CD14-positive monocyte (primary cell): ENCODE results near the gene TCF4. TPM values are rescaled to one million over a fixed set of nuclear protein-coding genes. Genes with fewer than 3 reads are reported as not detected.

ENCODE experiments used
- DNase-seq, 3 donors: peaks; one replicate each; pipeline ENCODE4 v3.0.0-alpha.2; 2011 to 2022
- H2AFZ ChIP-seq: 2 replicates; pipeline ENCODE4 v1.6.0; 2012; ENCODE audit warnings: mild to moderate bottlenecking, low read depth, low read length, inconsistent platforms; ENCODE audit not compliant: insufficient read depth, poor library complexity, severe bottlenecking
- H3K27ac ChIP-seq, 2 donors: 1 replicate in 1 of 2; 2 replicates in 1 of 2; pipeline ENCODE4 v1.5.1; 2012 to 2013; ENCODE audit warnings: low read length in 2 of 2, control low read depth in 1 of 2, inconsistent platforms in 1 of 2, low read depth in 1 of 2, mild to moderate bottlenecking in 1 of 2
- H3K27me3 ChIP-seq, 2 donors: one replicate each; pipeline versions ENCODE4 v1.6.0 to v1.6.1; 2011 to 2013; ENCODE audit warnings: low read length in 2 of 2; ENCODE audit not compliant: control insufficient read depth in 2 of 2, insufficient read depth in 2 of 2
- H3K36me3 ChIP-seq, 2 donors: replicated peaks in 1 of 2; 1 replicate in 1 of 2; 2 replicates in 1 of 2; pipeline versions ENCODE4 v1.5.1 to v1.6.1; 2012 to 2013; ENCODE audit warnings: low read length in 2 of 2, control low read depth in 1 of 2, inconsistent platforms in 1 of 2, mild to moderate bottlenecking in 1 of 2; ENCODE audit not compliant: insufficient read depth in 2 of 2, control insufficient read depth in 1 of 2
- H3K4me1 ChIP-seq, 2 donors: 1 replicate in 1 of 2; 2 replicates in 1 of 2; pipeline versions ENCODE4 v1.5.1 to v1.6.1; 2012 to 2013; ENCODE audit warnings: low read length in 2 of 2, control low read depth in 1 of 2, inconsistent platforms in 1 of 2, mild to moderate bottlenecking in 1 of 2, moderate library complexity in 1 of 2; ENCODE audit not compliant: insufficient read depth in 2 of 2, control insufficient read depth in 1 of 2
- H3K4me2 ChIP-seq: replicated peaks from 2 replicates; pipeline ENCODE3; 2012; ENCODE audit warnings: low read length, moderate library complexity, mild to moderate bottlenecking; ENCODE audit not compliant: poor library complexity, severe bottlenecking; ENCODE audit errors: extremely low read depth
- H3K4me3 ChIP-seq, 3 experiments: fragments of 200-600 bp in 1 of 3; sonication (generic) in 1 of 3; replicated peaks in 1 of 3; 1 replicate in 2 of 3; 2 replicates in 1 of 3; pipeline ENCODE4 v1.5.1; 2011 to 2013; ENCODE audit warnings: low read length in 3 of 3, mild to moderate bottlenecking in 3 of 3, control low read depth in 2 of 3, low read depth in 2 of 3, inconsistent platforms in 1 of 3, moderate library complexity in 1 of 3
- H3K79me2 ChIP-seq: 2 replicates; pipeline ENCODE4 v1.6.0; 2012; ENCODE audit warnings: mild to moderate bottlenecking, control low read depth, inconsistent platforms, low read length, moderate library complexity; ENCODE audit not compliant: insufficient read depth
- H3K9ac ChIP-seq: 2 replicates; pipeline ENCODE4 v1.6.0; 2017; ENCODE audit warnings: low read length, mild to moderate bottlenecking; ENCODE audit not compliant: insufficient read depth, poor library complexity, severe bottlenecking
- H3K9me3 ChIP-seq, 2 donors: replicated peaks in 1 of 2; 1 replicate in 1 of 2; 2 replicates in 1 of 2; pipeline versions ENCODE4 v1.5.1 to v1.6.1; 2012 to 2013; ENCODE audit warnings: low read length in 2 of 2, control low read depth in 1 of 2; ENCODE audit not compliant: control insufficient read depth in 1 of 2, insufficient read depth in 1 of 2
- H4K20me1 ChIP-seq: 2 replicates; pipeline ENCODE4 v1.6.0; 2012; ENCODE audit warnings: mild to moderate bottlenecking, low read length, control low read depth, moderate library complexity; ENCODE audit not compliant: insufficient read depth
- H3K27ac Mint-ChIP-seq, 7 donors: one replicate each; pipeline ENCODE4 v1.8.0; 2020; ENCODE audit warnings: mild to moderate bottlenecking in 7 of 7, mixed read lengths in 7 of 7, moderate library complexity in 6 of 7, inconsistent platforms in 2 of 7
- H3K27me3 Mint-ChIP-seq, 3 donors: one replicate each; pipeline ENCODE4 v1.8.0; 2021 to 2022; ENCODE audit warnings: low read depth in 3 of 3, mild to moderate bottlenecking in 3 of 3, mixed read lengths in 3 of 3, moderate library complexity in 3 of 3, inconsistent platforms in 1 of 3
- H3K36me3 Mint-ChIP-seq, 2 donors: one replicate each; pipeline ENCODE4 v1.8.0; 2020; ENCODE audit warnings: mixed read lengths in 2 of 2, inconsistent platforms in 1 of 2, mild to moderate bottlenecking in 1 of 2
- H3K4me1 Mint-ChIP-seq: one replicate; pipeline ENCODE4 v1.8.0; 2020; ENCODE audit warnings: mild to moderate bottlenecking, mixed read lengths
- H3K4me3 Mint-ChIP-seq, 2 donors: one replicate each; pipeline ENCODE4 v1.8.0; 2020; ENCODE audit warnings: mild to moderate bottlenecking in 2 of 2, mixed read lengths in 2 of 2, moderate library complexity in 1 of 2
- H3K9me3 Mint-ChIP-seq, 7 donors: one replicate each; pipeline ENCODE4 v1.8.0; 2020 to 2022; ENCODE audit warnings: mixed read lengths in 7 of 7, mild to moderate bottlenecking in 6 of 7, moderate library complexity in 6 of 7, inconsistent platforms in 2 of 7
- CTCF ChIP-seq: fragments of 200-600 bp; IDR thresholded peaks from one replicate; pipeline ENCODE4 v1.8.0; 2022; ENCODE audit warnings: antibody characterized with exemption, mild to moderate bottlenecking
- WGBS: methylation state at CpG from one replicate; pipeline ENCODE4 v1.1.5; 2013; ENCODE audit warnings: missing lambda C conversion rate; ENCODE audit not compliant: insufficient coverage; 5-methylcytosine and 5-hydroxymethylcytosine counted together
- intact Hi-C, 2 donors: fragments of 100-400 bp; cut with micrococcal nuclease; formaldehyde crosslinking; loops; one replicate each; pipeline versions ENCODE4 v1.15.0 to v1.15.1; 2023
- polyA plus RNA-seq, 3 donors: library from polyadenylated mRNA; depleted of rRNA in 1 of 3; unstranded in 2 of 3; stranded (reverse) in 1 of 3; fragments of 300-500 nt in 2 of 3; fragments of >200 nt in 1 of 3; fragmentation: Illumina TruSeq in 2 of 3; gene quantifications; 1 replicate in 2 of 3; 2 replicates in 1 of 3; pipeline ENCODE4 v1.2.3, GENCODE V29; 2012 to 2021

Gene TCF4
- polyA plus RNA-seq, 3 donors, result 5.9 to 12.9 (median 10.7) TPM

GRCh38 chr18:55310044-55310676 lies 277.8 kb downstream of the TCF4 start:
- Mint-ChIP-seq H3K27ac (no peak overlapping the region), H3K9me3 (no peaks in the 10 kb centered on the region), H3K4me1 (no peaks in the 10 kb centered on the region), H3K4me3 (no peak overlapping the region), H3K36me3 (no peaks in the 10 kb centered on the region), H3K27me3 (peaks cover 0 to 2% (median 0%) of the 10 kb centered on the region in 3 donors)
- H3K79me2 ChIP-seq, result no peaks in the 10 kb centered on the region
- TF ChIP-seq CTCF, result no peak
- intact Hi-C loops, result no loop called here
- no peaks in the 10 kb centered on the region for H3K4me1 ChIP-seq
- no peak overlapping the region for H3K4me2 ChIP-seq
- H3K36me3 ChIP-seq, result no peaks in the 10 kb centered on the region
- H3K9ac ChIP-seq, result no peak overlapping the region
- H3K4me3 ChIP-seq, result no peak overlapping the region
- no peaks in the 10 kb centered on the region for H3K9me3 ChIP-seq
- WGBS, result 100% methylated on average over 1 of the region's 4 CpGs
- no peaks in the 10 kb centered on the region for H4K20me1 ChIP-seq
- H3K27ac ChIP-seq, result no peak overlapping the region
- no peak overlapping the region for H2AFZ ChIP-seq
- no peaks in the 10 kb centered on the region for H3K27me3 ChIP-seq
- no peak for DNase-seq

GRCh38 chr18:55309249-55309648 lies 278.7 kb downstream of the TCF4 start:
- no peaks in the 10 kb centered on the region for H3K4me1 ChIP-seq
- intact Hi-C loops, result no loop called here
- no peak overlapping the region for H3K27ac ChIP-seq
- Mint-ChIP-seq H3K4me3 (no peak overlapping the region), H3K27me3 (peaks cover 0 to 2% (median 0%) of the 10 kb centered on the region in 3 donors), H3K4me1 (no peaks in the 10 kb centered on the region), H3K9me3 (no peaks in the 10 kb centered on the region), H3K27ac (no peak overlapping the region), H3K36me3 (no peaks in the 10 kb centered on the region)
- WGBS, result 88% methylated on average over 1 of the region's 4 CpGs
- H3K9ac ChIP-seq, result no peak overlapping the region
- H3K27me3 ChIP-seq, result no peaks in the 10 kb centered on the region
- H4K20me1 ChIP-seq, result no peaks in the 10 kb centered on the region
- no peak overlapping the region for H3K4me3 ChIP-seq
- H3K4me2 ChIP-seq, result no peak overlapping the region
- no peak for DNase-seq
- no peaks in the 10 kb centered on the region for H3K79me2 ChIP-seq
- no peaks in the 10 kb centered on the region for H3K36me3 ChIP-seq
- no peak overlapping the region for H2AFZ ChIP-seq
- TF ChIP-seq CTCF, result no peak
- no peaks in the 10 kb centered on the region for H3K9me3 ChIP-seq
